Left cardiac atrium (tissue), 4 donors: ENCODE results near the gene ANKRD29. TPM values are rescaled to one million over a fixed set of nuclear protein-coding genes. Genes with fewer than 3 reads are reported as not detected.
"Not testable (repeated sequence)": the region's sequence is repeated elsewhere in the genome, so short reads cannot be mapped to it uniquely, and the experiment has no call there.

Source experiments
- ATAC-seq, 2 donors: fragments of 200-7000 bp; cut with Tn5 transposase; one replicate each; pipeline ENCODE4 v1.9.1; 2020; ENCODE audit warnings: mild to moderate bottlenecking in 2 of 2, moderate library complexity in 2 of 2
- DNase-seq: peaks from one replicate; pipeline ENCODE4 v3.0.0-alpha.2; 2020
- intact Hi-C, 2 donors: fragments of 100-400 bp; cut with DNase I; formaldehyde crosslinking; loops; one replicate each; pipeline versions ENCODE4 v1.14.1 to v1.15.1; 2022 to 2023
- total RNA-seq, 2 donors: library from RNA; stranded (reverse); fragmentation: NEBNext Ultra II Directional; extraction: Animal tissue kit (Norgen Biotek cat#: 25700); gene quantifications; one replicate each; pipeline ENCODE4 v1.2.1, GENCODE V29; 2021
- donor health status: DM: no; HTN: yes; CAD: no.
- donor health status: DM: no; HTN: yes; CAD: no; lungs with severe emphysema.
- donor health status: DM: yes; HTN: yes; CAD: no.
- donor health status: Dilated cardiomyopathy.

The ANKRD29 gene
- total RNA-seq, 2 donors from 2014 or later: 4.7 to 8.5 TPM

DNA sequence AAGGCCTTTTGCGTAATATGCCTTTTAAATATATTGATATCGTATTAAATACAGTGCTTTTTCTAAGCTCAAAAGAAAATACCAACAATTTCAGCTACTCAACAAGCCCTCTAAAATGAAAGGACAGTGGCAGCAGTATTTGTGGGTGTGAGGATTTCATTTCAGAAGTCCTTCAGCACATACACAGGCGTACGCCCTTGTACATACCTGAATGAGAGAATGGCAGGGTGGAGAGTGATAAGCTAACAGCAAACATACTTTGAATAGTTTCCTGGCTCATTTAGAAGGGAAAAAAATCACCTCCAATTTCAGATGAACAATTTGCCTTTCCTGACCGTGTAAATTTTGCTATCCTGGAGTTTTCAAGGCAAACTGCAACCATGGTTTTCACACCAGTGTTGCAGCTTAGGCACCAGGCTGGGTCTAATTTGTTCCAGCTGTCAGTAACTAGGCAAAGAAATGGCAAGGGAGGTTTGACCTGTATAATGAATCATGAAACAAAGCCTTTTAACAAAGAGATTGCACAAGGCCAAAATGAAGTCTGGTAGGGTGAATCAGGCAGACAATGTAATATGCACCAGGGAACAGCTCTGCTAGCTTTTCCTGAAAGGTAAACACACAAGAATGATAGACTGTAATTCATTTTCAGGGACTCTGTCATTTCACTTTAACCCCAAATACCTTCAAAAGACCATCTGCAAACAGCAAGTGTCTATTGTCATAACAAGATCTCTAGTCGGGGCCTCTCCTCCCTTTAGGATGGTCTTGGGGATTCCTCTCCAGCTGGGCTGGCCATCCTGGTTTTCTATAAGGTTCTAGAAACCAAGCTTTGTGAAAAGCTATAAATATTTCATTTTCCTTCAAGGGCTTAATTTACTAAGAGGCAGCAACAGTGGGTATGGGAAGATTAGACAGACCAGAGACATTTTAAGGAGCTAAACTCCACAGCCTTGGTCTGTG, 11.5 kb downstream of the ANKRD29 start:
- intact Hi-C loops: no loop called here
- DNase-seq (no peak), ATAC-seq (peak in 1 of 2 donors; percentile 85)

GRCh38 chr18:23648940-23649607, 13.6 kb downstream of the ANKRD29 start:
- intact Hi-C loops: no loop called here
- no peak for DNase-seq
- ATAC-seq: no peak

DNA sequence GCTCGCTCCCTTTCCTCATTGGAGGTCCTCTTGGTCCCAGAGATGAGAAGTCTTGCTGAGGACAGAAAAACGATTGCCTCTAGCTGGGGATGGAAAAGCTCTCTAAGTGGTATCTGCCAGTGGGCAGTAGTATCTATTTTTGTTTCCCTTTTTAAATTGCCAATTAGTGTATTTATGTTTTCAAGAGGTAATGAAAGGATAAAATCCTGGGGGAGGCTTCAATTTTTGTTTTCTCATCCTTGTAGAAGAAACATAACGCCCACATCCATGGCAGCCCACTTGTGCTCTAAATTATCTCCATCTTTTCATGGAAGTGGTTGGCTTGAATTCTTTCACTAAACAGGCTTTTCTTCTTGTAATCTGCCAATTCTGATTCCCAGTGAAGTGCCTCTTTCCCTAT, 14.3 kb downstream of the ANKRD29 start:
- intact Hi-C loops: no loop called here
- no peak for DNase-seq
- no peak for ATAC-seq

- intact Hi-C loops: no loop called here
- DNase-seq: no peak
- no peak for ATAC-seq
These were observed 16.4 kb downstream of the ANKRD29 start for GRCh38 chr18:23646282-23646681.

DNA sequence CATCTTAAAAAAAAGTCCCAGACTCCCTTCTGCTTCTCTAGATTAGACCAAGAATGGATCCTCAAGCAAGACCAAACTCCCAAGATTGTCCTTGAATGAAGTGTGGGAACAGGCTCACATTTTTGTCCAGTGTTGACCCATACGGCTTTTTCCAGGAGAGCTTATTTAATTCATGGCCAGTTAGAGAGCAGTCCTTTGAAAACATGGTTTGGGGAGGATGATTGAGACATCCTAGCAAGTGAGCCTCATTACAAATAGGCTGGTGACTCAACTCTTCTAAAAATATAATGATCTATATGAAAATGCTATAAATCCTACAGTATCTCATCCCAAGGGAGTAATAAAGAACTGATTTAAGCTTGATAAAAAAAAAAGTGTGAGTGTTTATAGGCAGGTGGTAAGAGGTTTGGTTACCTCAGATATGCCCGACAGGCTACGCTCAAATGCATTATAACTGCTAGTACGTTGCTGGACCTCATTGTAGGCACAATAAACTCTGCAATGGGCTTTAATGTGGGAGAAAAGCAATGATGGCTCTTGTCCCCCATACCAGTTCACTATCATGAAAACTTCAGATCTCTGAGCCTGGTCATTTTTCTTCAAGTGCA, 17.0 kb downstream of the ANKRD29 start:
- ATAC-seq: no peak
- intact Hi-C loops: no loop called here

DNA sequence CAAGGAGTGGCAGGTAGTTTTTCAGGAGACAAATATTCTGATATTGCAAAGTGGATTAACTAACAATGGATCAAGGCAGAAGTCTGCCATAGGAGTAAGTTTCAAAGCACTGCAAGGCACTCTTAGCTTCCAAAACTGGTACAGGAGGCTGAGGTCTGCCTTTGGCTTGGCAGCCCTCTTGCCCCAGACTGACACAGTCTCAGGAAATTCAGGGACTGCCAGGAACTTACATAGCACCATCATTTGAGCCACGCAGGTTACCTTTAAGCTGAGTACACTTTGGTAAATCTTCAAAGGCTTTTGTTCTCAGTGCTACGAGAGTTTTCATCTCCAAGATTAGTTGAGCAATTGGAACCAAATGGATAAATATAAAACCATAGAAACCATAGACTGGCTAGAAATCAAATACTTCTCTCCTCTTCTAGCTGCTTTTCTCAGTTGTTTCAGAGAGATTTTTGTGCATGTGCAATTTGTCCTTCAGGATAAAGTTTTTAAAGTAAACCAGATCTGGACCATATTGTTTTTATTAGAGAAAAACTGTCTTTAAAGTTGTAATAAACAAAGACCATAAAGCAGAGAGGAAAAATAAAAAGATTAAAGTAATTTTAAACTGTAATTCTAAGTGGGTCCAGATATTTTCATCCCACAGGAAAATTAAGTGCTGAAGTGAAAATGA, 18.8 kb downstream of the ANKRD29 start:
- DNase-seq: no peak
- intact Hi-C loops: no loop called here
- no peak for ATAC-seq

More for the DNA sequence above, 17.0 kb downstream of the ANKRD29 start:
- DNase-seq: no peak

GRCh38 chr18:23641937-23642666, 20.6 kb downstream of the ANKRD29 start:
- ATAC-seq (no peak), DNase-seq (no peak)
- intact Hi-C loops: no loop called here

DNA sequence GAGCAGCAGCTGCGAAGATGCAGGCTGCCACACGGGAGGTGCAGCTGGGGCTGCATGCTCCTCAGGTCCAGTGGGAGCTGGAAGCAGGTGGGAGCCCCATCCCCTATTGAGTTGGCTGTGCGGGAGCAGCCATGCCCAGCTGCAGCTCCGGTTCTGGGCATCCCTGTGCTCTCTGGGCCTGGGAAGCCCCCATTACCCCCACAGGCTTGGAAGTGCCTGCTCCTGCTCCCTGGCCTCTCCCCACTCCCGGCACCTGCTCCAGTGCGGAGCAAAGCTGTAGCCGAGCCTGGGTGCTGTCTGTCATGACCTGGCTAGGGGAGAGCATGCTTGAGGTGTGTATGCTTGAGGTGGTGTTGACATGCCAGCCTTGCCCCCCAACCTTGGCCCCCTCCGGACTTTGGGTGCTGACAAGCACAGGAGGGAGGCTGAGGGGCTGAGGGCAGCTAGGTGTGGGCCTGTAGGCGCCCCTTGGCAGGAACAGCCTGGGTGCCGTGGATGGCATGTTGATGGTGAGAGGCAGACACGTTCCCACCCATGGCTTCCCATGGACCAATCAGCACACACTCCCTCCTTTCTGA, 21.5 kb downstream of the ANKRD29 start:
- intact Hi-C loops: no loop called here

GRCh38 chr18:23640052-23640451, 22.7 kb downstream of the ANKRD29 start:
- ATAC-seq (no peak), DNase-seq (no peak)
- intact Hi-C loops: no loop called here

More for the DNA sequence above, 21.5 kb downstream of the ANKRD29 start:
- DNase-seq (no peak), ATAC-seq (no peak)

DNA sequence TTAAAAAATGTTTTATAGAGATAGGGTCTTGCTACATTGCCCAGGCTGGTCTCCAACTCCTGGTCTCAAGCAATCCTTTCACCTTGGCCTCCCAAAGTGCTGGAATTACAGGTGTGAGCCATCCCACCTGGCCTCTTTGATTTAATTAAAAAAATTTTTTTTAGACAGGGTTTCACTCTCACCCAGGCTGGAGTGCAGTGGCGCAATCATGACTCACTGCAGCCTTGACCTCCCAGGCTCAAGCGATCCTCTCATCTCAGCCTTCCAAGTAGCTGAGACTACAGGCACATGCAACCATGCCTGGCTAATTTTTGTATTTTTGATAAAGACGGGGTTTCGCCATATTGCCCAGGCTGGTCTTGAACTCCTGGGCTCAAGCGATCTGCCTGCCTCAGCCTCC, 26.3 kb downstream of the ANKRD29 start:
- ATAC-seq, DNase-seq, intact Hi-C loops: not testable (repeated sequence)

DNA sequence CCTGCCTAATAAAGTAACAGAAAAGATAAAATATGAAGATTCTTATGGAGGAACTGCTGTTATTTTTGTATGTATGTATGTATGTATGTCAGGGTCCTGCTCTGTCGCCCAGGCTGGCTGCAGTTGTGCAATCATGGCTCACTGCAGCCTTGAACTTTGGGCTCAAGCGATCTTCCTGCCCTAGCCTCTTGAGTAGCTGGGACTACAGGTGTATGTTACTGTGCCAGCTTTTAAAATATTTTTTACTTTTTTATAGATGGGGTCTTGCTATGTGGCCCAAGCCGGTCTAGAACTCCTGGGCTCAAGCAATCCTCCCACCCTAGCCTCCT, 26.7 kb downstream of the ANKRD29 start:
- intact Hi-C loops: no loop called here
- DNase-seq (no peak), ATAC-seq (no peak)

GRCh38 chr18:23635283-23636070, 27.2 kb downstream of the ANKRD29 start:
- no peak for ATAC-seq
- intact Hi-C loops: no loop called here

DNA sequence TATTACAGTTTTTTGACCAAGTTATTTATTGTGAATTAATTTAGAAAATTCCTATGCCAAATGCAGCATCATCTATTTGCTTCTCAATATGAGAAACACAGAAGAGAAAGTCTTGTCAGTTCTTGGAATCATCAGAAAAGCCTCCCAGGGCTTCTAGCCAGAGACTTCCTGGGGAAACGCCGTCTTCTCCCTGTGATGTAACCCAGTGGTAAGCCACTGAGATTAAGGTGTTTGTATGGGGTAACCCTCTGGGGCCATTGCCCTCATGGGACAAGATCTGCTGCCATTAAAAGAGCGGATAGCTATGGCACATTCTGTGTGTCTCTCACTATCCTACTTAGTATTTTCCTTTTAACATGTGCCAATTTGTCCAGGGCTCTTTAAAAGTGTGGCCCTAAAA, 28.0 kb downstream of the ANKRD29 start:
- ATAC-seq: no peak
- intact Hi-C loops: no loop called here
- no peak for DNase-seq

More at GRCh38 chr18:23635283-23636070, 27.2 kb downstream of the ANKRD29 start:
- DNase-seq: no peak

- DNase-seq (no peak), ATAC-seq (no peak)
- intact Hi-C loops: no loop called here
These were observed 30.1 kb downstream of the ANKRD29 start for GRCh38 chr18:23632615-23633014.

DNA sequence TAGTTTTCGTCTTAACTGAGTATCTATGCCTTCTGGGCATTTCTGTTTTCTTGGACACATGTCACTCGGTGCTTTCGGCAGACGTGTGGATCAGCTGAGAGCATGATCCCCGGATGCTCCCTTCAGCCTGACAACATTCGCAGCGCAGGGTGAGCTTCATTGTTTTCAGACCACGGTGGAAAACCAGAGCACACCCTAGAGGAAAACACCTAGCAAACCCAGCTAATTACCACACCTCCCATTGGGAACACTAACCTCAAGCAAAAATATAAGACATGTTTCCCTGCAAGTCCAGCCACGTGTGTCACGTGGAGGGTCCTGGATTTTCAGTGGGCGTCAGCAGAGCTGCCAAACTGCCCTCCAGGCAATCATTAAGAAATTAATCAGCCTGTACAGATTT, 31.0 kb downstream of the ANKRD29 start:
- intact Hi-C loops: no loop called here
- no peak for DNase-seq
- ATAC-seq: no peak

DNA sequence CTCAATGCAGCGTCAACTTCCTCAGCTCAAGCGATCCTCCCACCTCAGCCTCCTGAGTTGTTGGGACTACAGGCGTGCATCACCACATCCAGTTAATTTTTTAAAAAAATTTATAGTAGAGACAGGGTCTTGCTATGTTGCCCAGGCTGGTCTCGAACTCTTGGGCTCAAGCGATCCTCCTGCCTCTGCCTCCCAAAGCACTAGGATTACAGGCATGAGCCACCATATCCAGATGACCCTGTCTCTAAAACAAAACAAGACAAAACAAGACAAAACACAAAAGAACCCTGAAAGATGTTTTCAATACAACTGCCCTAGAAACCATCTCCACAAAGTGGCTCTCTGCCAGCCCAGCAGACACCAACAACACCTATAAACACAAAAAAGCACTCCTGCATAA, 31.4 kb downstream of the ANKRD29 start:
- intact Hi-C loops: no loop called here
- no peak for DNase-seq
- ATAC-seq: no peak

- no peak for ATAC-seq
- intact Hi-C loops: loop anchor here (10.0 kb wide), 2 partner anchors 185 to 485 kb away; no protein-coding TSS in a partner anchor
- DNase-seq: no peak
These were observed 33.2 kb downstream of the ANKRD29 start for GRCh38 chr18:23629444-23629946.
